Lower leg skin (tissue), 4 donors: ENCODE results near the gene CSNK1G3. TPM values are rescaled to one million over a fixed set of nuclear protein-coding genes. Genes with fewer than 3 reads are reported as not detected.

ENCODE experiments used
- DNase-seq, 2 donors: peaks; one replicate each; pipeline ENCODE4 v3.0.0-alpha.2; 2019; ENCODE audit warnings: low spot score in 2 of 2
- H3K4me3 ChIP-seq: fragments of 200-600 bp; sonication (generic); 2 replicates; pipeline ENCODE4 v1.5.1; 2017; ENCODE audit warnings: mild to moderate bottlenecking, low read depth; ENCODE audit not compliant: poor library complexity, severe bottlenecking
- CTCF ChIP-seq, 3 donors: fragments of 450-650 bp; IDR thresholded peaks; one replicate each; pipeline ENCODE4 v1.5.1; 2016; ENCODE audit warnings: antibody characterized with exemption in 3 of 3, mild to moderate bottlenecking in 3 of 3, moderate library complexity in 2 of 3
- POLR2A ChIP-seq, 2 donors: fragments of 450-650 bp; IDR thresholded peaks; one replicate each; pipeline ENCODE4 v1.6.1; 2016 to 2017; ENCODE audit warnings: antibody characterized with exemption in 2 of 2, mild to moderate bottlenecking in 1 of 2, moderate library complexity in 1 of 2
- WGBS, 2 donors: methylation state at CpG; one replicate each; pipeline ENCODE4 v1.1.5; 2018; 5-methylcytosine and 5-hydroxymethylcytosine counted together
- intact Hi-C: fragments of 100-400 bp; cut with DNase I; formaldehyde crosslinking; loops from one replicate; pipeline ENCODE4 v1.15.0; 2023; ENCODE audit warnings: low total_unique reads
- total RNA-seq, 4 donors: library from RNA; depleted of rRNA; stranded (reverse); fragments of >200 nt; gene quantifications; one replicate each; pipeline ENCODE4 v1.1.0, GENCODE V29; 2016

The CSNK1G3 gene
- total RNA-seq, 4 donors from 2014 or later = 21.5 to 32.8 (median 25.1) TPM

GRCh38 chr5:123528065-123528464 lies 16.1 kb downstream of the CSNK1G3 start:
- H3K4me3 ChIP-seq = no peak overlapping the region
- TF ChIP-seq CTCF (IDR thresholded peaks at IDR 0.05) = no peak
- no peak for TF ChIP-seq POLR2A (IDR thresholded peaks at IDR 0.05)
- no peak for DNase-seq
- intact Hi-C loops = no loop called here

DNA sequence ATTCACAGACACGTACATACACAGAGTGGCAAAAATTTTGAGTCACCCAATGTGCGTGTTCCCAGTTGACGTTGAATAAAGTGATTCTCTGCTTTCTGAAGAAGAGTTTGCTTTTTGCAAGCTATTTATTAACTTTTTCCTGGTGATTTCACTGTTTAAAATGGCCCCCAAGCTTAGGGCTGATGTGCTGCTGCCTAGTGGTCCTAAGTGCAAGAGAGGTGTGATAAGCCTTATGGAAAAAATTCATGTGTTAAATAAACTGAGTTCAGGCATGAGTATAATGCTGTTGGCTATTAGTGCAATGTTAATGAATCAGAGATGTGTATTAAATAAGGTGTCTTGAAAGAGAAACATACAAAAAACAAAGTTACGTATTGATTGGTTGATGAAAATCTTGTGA lies 16.9 kb downstream of the CSNK1G3 start:
- intact Hi-C loops = no loop called here
- WGBS, 2 donors = 95 to 98% methylated on average over 4 of the region's 4 CpGs
- DNase-seq = no peak
- TF ChIP-seq CTCF (IDR thresholded peaks at IDR 0.05) (no peak), POLR2A (IDR thresholded peaks at IDR 0.05) (no peak)
- no peak overlapping the region for H3K4me3 ChIP-seq

- 64 to 70% methylated on average over 3 of the region's 3 CpGs for WGBS, 2 donors
- DNase-seq = no peak
- no peak for TF ChIP-seq POLR2A (IDR thresholded peaks at IDR 0.05)
- no peak for TF ChIP-seq CTCF (IDR thresholded peaks at IDR 0.05)
- intact Hi-C loops = no loop called here
- H3K4me3 ChIP-seq = no peak overlapping the region
Measured at GRCh38 chr5:123530728-123531127, 18.8 kb downstream of the CSNK1G3 start.

- no peak for TF ChIP-seq POLR2A (IDR thresholded peaks at IDR 0.05)
- TF ChIP-seq CTCF (IDR thresholded peaks at IDR 0.05) = no peak
- intact Hi-C loops = no loop called here
- 69 to 77% methylated on average over 1 of the region's 1 CpG for WGBS, 2 donors
- DNase-seq = no peak
- no peak overlapping the region for H3K4me3 ChIP-seq
Measured at GRCh38 chr5:123535648-123536047, 23.7 kb downstream of the CSNK1G3 start.

GRCh38 chr5:123537256-123537655 lies 25.3 kb downstream of the CSNK1G3 start:
- no peak for TF ChIP-seq CTCF (IDR thresholded peaks at IDR 0.05)
- no peak for TF ChIP-seq POLR2A (IDR thresholded peaks at IDR 0.05)
- DNase-seq = no peak
- intact Hi-C loops = no loop called here
- WGBS, 2 donors = 95 to 100% methylated on average over 2 of the region's 2 CpGs
- no peak overlapping the region for H3K4me3 ChIP-seq

DNA sequence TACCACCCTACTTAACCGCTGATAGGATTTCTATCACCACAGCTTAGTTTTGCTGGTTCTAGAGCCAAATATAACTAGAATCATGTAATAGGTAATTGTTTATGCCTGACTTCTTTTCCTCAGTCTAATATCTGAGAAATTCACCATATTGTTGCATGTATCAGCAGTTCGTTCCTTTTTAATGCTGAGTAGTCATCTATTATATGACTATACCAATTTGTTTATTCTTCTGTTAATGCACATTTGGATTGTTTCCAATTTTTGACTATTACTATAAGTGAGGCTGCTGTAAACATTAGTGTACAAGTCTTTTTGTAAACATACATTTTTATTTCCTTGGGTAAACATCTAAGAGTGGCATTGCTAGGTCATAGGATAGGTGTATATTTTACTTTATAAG lies 25.9 kb downstream of the CSNK1G3 start:
- 86 to 88% methylated on average over 2 of the region's 2 CpGs for WGBS, 2 donors
- no peak for DNase-seq
- intact Hi-C loops = no loop called here
- no peak for TF ChIP-seq POLR2A (IDR thresholded peaks at IDR 0.05)
- TF ChIP-seq CTCF (IDR thresholded peaks at IDR 0.05) = no peak
- H3K4me3 ChIP-seq = no peak overlapping the region
